ENCODE results near the gene IL1RAP.
"Not testable (repeated sequence)": the region's sequence is repeated elsewhere in the genome, so short reads cannot be mapped to it uniquely, and the experiment has no call there.

The IL1RAP gene

DNA sequence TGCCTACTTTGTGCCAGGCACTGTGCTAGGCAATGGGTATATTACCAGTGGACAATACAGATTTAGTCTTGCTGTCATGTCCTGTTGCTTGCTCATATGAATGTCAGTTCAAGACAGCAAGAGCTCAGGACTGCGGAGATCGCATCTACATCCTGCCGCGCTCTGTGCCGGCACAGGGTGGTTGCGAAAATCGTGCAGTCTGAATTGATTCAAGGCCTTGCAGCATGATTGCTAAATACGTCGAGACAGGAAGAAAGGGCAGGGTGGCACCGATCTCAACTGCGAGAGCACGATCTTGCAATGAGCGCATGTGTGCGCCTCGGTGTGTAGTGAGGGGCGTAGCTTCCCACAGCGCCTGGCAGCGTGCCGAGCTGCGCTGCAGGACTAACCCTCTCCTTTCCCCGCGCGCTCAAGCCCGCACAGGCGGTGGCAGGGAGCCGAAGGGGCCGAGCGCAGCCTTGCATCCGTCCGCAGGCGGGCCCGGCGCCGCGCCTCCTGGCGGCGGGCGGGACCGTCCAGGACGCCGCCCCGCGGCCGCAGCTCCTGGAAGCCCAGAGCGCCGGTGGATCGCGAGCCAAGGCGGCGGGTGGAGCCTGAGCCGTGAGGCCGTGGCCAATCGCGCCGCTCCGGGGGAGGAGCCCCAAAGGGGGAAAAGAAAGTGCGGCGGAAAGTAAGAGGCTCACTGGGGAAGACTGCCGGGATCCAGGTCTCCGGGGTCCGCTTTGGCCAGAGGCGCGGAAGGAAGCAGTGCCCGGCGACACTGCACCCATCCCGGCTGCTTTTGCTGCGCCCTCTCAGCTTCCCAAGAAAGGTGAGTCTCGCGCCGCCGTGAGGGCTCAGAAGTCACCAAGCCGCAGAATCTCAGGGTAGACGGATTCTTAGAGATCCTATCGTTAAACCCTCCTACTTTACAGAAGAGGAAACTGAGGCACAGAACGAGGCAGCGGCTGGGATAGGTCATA, at the start of gene IL1RAP:
TSS of gene IL1RAP (plus strand) at position 677 of the 962 bp plus-strand sequence. CDS start 50,205 bp downstream, outside the sequence.
- peak in 55 of 56 donors; percentile 23 to 92 (median 74) for DNase-seq

GRCh38 chr3:190467922-190468321, 46.0 kb upstream of the IL1RAP start:
- DNase-seq, result no peak

GRCh38 chr3:190473261-190473660, 40.6 kb upstream of the IL1RAP start:
- not testable (repeated sequence) for DNase-seq

DNA sequence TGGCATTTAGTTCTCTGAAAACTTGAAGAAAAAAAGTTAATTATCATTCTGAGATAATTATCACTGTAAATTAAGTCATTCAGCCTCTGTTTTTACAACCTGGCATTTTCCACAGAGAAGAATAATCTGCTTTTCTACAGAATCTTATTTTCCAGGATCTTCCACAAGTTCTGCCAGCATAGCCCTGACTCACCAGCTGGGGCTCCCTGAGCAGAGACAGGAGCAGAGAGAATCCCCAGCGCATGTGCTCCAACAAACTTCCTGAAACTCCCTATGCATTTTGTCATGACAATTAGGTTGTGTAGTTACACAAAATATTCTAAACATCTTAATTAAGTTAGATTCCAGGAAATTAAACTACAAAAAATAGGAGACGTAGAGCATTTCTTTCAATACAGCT, 32.1 kb upstream of the IL1RAP start:
- no peak for DNase-seq

- DNase-seq, result no peak
These were observed 27.9 kb upstream of the IL1RAP start for GRCh38 chr3:190485830-190486532.

DNA sequence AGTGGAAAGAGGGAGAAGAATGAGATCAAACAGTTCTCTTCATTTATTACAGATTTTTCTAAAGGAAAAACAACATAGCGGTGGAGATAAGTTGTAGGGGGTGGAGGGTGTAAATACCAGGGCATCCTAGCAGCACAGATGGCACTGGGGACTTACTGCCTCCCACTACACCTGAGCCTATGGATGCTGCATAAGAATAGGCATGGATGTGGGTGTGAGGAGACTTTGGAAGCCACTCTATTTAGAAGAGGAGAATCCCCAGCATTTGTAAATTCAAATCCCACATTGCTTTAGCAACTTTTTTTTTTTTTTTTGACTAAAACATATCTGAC, 27.4 kb upstream of the IL1RAP start:
- DNase-seq, result peak in 6 of 56 donors; percentile 2 to 53 (median 10)

- no peak for DNase-seq
These were observed 26.8 kb upstream of the IL1RAP start for GRCh38 chr3:190486908-190487607.

DNA sequence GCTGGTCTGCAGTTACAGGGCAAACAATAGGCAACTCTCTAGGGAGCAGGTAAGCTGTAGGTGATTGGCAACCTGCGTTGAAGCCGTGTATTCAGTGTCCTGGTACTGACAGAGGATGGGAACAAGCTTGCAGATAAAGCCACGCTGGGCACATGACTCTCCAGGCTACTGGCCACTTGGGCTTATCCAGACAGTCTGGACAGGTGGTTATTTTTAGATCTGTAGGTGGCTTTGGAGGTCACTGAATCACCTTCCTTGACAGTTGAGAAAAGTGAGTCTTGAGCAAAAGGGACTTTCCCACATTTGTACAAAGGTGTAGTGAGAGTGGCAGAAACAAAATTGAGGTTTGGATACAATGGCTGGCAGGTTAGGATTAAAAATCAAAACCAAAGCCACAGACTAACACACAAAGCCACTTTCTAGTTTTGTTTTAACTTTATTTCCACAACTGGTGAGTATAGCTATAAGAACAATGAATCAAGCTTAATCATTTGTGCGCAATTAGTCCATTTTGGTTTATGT, 22.3 kb upstream of the IL1RAP start:
- no peak for DNase-seq

DNA sequence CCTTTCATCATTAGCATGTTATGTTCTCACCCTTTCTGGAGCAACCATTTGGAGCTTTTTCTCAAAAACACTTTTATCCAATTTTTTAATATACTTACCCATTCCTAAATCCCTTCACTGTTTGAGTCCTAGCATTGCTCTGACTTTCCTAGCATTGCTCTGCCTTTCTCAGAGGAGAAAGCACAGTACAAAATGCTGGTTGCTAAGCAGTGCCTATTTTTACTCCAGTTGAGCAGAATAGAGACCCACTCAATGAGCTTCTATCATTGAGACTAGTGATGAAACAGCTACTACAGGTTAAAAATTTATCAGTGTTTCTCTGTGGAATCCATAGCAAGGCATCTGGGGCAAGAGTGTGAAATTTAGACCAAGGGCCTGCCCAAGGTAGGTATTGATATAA, 21.8 kb upstream of the IL1RAP start:
- DNase-seq, result no peak

DNA sequence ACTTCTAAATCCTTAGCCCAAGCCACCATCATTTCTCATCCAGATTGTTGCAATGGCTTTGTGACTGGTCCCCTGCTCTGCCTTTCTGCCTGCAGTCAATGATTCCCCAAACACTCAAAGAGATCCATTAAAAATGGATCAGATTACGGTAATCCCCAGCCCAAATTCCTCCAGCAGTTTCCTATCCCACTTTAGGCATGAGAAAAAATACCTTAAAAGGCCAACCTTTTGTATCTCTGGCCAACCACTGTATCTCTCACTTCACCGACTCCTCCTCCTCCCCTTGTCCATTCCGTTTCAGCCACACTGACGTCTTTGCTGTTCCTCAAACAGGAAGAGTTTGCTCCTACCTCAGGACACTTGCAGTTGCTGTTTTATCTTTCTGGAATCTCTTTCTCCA, 20.9 kb upstream of the IL1RAP start:
- no peak for DNase-seq

GRCh38 chr3:190494907-190495306, 19.0 kb upstream of the IL1RAP start:
- no peak for DNase-seq

DNA sequence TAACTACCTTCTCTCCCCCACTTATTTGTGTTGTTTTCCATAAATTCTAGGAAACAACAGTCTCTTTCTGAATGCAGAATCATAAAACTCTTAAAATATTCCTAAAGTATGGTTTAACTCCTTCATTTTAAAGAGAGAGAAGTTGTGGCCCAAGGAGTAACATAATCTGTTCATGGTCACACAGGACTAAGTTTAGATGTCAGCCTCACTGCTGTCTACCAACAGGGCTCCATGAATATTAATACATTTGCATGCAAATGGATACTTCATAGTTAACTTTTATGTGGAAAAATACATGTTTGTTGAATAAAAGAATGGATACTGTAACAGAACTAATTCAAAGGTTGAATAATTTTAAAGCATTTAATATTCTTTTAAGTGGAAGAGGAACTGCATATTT, 18.5 kb upstream of the IL1RAP start:
- DNase-seq, result no peak

DNA sequence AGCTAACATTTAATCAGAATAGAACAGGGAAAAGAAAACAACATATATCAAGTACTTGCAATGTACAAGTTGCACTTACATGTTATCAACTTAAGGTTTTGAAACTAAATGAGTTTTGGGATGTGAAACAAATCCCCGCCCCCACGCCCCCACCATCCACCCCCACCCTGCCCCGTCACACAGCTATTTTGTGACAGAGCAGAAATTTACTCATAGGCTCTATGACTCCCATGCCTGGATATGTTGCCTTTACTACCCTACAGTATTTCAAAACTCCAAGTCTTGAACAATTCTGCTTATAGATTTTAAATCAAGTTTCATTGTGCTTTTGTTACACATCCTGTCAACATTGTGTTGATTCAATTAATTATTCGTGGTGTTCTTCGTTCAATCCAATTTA, 18.1 kb upstream of the IL1RAP start:
- DNase-seq, result no peak

- DNase-seq, result no peak
These were observed 17.0 kb upstream of the IL1RAP start for GRCh38 chr3:190496859-190497258.

GRCh38 chr3:190497811-190498210, 16.1 kb upstream of the IL1RAP start:
- no peak for DNase-seq

DNA sequence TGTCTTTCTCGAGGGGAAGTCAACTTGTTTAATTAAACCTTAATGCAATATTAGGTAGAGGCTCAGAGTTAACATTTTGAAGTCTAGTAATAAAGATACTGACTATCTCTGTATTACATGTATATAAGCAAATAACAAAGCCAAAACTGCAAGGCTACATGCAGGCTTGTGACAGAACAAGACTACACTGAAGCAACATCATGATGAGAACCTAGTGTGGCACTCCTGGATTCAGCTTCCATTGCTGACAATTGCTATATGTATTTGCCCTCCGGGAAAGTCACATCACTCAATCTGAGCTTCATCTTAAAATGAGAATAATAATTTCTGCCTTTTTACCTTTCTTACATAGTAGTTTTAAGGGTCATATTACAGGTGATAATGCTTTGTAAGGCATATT, 15.6 kb upstream of the IL1RAP start:
- DNase-seq, result no peak

- no peak for DNase-seq
These were observed 14.8 kb upstream of the IL1RAP start for GRCh38 chr3:190499122-190499521.

GRCh38 chr3:190502946-190503345, 10.9 kb upstream of the IL1RAP start:
- DNase-seq, result no peak

- no peak for DNase-seq
These were observed 9.3 kb upstream of the IL1RAP start for GRCh38 chr3:190504354-190505125.

GRCh38 chr3:190505381-190506003, 8.4 kb upstream of the IL1RAP start:
- DNase-seq, result no peak

All from amygdala (tissue), 56 donors.